Panc1 (cell line): ENCODE results near the gene ITGAV. TPM values are rescaled to one million over a fixed set of nuclear protein-coding genes. Genes with fewer than 3 reads are reported as not detected.

Source experiments
- ATAC-seq: fragments of 200-7000 bp; cut with Tn5 transposase; 2 replicates; pipeline ENCODE4 v1.9.1; 2020; ENCODE audit warnings: mild to moderate bottlenecking, moderate library complexity
- BruUV-seq: library from RNA; stranded (reverse); fragments of 400-500 nt; replicated peaks from 2 replicates; lab custom pipeline; 2021; lab: Mats Ljungman, UMichigan
- CTCF ChIA-PET: fragments of 300-600 bp; sonication (Branson Sonifier 250); formaldehyde crosslinking; loops from one replicate; lab custom pipeline; 2022; ENCODE audit warnings: antibody characterized with exemption; lab: Charles Lee
- POLR2A ChIA-PET: fragments of 300-600 bp; sonication (Branson Sonifier 250); formaldehyde crosslinking; loops from one replicate; lab custom pipeline; 2022; ENCODE audit warnings: antibody characterized with exemption; lab: Charles Lee
- DNase-seq: peaks from one replicate; pipeline ENCODE4 v3.0.0-alpha.2; 2010; ENCODE audit warnings: low read depth, low spot score
- H3K27ac ChIP-seq: 2 replicates; pipeline ENCODE4 v1.5.1; 2011; ENCODE audit warnings: mild to moderate bottlenecking, low read length, inconsistent platforms
- H3K27me3 ChIP-seq: fragments of 200-500 bp; sonication (Bioruptor generic); 2 replicates; pipeline ENCODE4 v1.6.0; 2014; ENCODE audit warnings: low read length, inconsistent platforms; ENCODE audit not compliant: control insufficient read depth, insufficient read depth
- H3K36me3 ChIP-seq: fragments of 200-500 bp; sonication (Bioruptor generic); 2 replicates; pipeline ENCODE4 v1.5.1; 2014; ENCODE audit warnings: inconsistent platforms, mild to moderate bottlenecking, low read length, moderate library complexity; ENCODE audit not compliant: control insufficient read depth, insufficient read depth
- H3K4me1 ChIP-seq: 2 replicates; pipeline ENCODE4 v1.5.1; 2011; ENCODE audit warnings: inconsistent platforms, mild to moderate bottlenecking, low read length, moderate library complexity; ENCODE audit not compliant: control insufficient read depth, insufficient read depth
- H3K4me3 ChIP-seq, 2 experiments: 2 replicates each; pipeline ENCODE4 v1.5.1; 2011 to 2012; ENCODE audit warnings: low read depth in 2 of 2, low read length in 2 of 2, mild to moderate bottlenecking in 2 of 2, inconsistent platforms in 1 of 2, moderate library complexity in 1 of 2
- H3K9me3 ChIP-seq: fragments of 200-500 bp; sonication (Bioruptor generic); 2 replicates; pipeline ENCODE4 v1.5.1; 2014; ENCODE audit warnings: low read depth, mild to moderate bottlenecking, inconsistent platforms, low read length, moderate library complexity; ENCODE audit not compliant: control insufficient read depth, insufficient read depth
- POLR2AphosphoS5 ChIP-seq: IDR thresholded peaks from 2 replicates; pipeline ENCODE4 v1.6.1; 2012; ENCODE audit warnings: mild to moderate bottlenecking, low read depth, low read length, moderate library complexity
- SIN3A ChIP-seq: IDR thresholded peaks from 2 replicates; pipeline ENCODE4 v1.6.1; 2012; ENCODE audit warnings: low read depth, mild to moderate bottlenecking, low read length, moderate library complexity, borderline replicate concordance; ENCODE audit not compliant: insufficient read depth
- TCF7L2 ChIP-seq: IDR thresholded peaks from 2 replicates; pipeline ENCODE4 v1.6.1; 2011; ENCODE audit warnings: mild to moderate bottlenecking, low read depth, low read length, inconsistent platforms
- in situ Hi-C: cut with HindIII; loops from 2 replicates; pipeline ENCODE4 v1.10.0; 2016; ENCODE audit warnings: low sequenced_read_pairs, low pct_unique_long_range_greater_than_20kb
- intact Hi-C: fragments of 100-400 bp; cut with micrococcal nuclease; formaldehyde crosslinking; loops from one replicate; pipeline ENCODE4 v1.10.0; 2022; ENCODE audit not compliant: unreplicated experiment
- total RNA-seq: library from RNA; stranded (reverse); gene quantifications from one replicate; pipeline ENCODE4 v1.2.1, GENCODE V29; 2021; ENCODE audit not compliant: unreplicated experiment
- TF ChIP-seq, protein P1 (sequence below), 2 experiments: IDR thresholded peaks; 2 replicates each; pipeline ENCODE4 v1.6.1; 2011 to 2012; ENCODE audit warnings: low read depth in 2 of 2, control low read depth in 1 of 2, low read length in 1 of 2, mild to moderate bottlenecking in 1 of 2, moderate library complexity in 1 of 2; ENCODE audit not compliant: insufficient read depth in 1 of 2
- TF ChIP-seq, protein P2 (sequence below): fragments of 450-650 bp; IDR thresholded peaks from 2 replicates; pipeline ENCODE4 v1.5.1; 2017; ENCODE audit warnings: mild to moderate bottlenecking

Gene ITGAV
- total RNA-seq, 1 experiment from 2014 or later, result 218 TPM

DNA sequence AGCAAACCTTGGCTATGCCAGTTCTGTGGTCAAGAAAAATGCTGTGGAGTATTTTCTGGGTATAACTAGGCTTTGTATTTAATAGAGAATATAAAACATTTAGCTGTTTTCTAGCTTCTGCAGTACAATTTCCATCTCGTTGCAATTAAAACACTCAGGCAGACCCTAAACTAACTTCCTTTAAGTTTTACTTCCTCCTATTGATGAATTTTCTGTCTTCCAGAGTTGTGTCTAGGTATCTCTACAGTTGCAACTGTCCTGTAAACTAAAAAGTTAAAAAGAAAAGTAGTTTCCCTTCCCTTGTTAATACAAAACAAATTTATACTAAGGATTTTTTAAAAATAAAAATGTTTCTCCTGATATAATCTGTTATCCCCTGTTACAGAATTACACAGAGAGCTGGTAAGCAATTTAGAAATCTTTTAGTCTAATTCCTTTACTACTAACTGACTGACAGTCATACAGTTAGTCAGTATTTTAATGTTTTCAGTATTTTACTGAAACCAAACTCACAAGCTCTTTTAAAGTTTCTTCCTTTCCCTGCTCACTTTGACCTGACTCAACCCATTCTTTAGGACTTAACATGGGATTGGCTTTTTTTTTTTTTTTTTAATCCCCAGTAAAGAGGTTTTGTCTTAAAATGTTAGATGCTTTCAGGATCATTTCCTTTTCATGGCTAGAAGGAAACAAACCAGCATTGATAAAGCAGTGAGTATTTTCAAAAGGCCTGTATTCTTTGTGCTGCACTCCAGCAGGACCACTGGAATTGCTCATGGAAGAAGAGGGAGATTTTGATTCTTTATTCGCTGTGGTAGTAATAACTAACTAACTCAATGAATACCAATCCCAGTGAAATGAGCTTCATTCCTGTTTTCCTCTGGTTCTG lies 22.9 kb downstream of the ITGAV start:
- DNase-seq, result no peak
- in situ Hi-C loops (no loop called here), intact Hi-C loops (no loop called here)
- Histone ChIP-seq H3K4me1 (no peaks in the 10 kb centered on the region; the same call in 1 of the 2 replicates), H3K4me3 (no peak overlapping the region), H3K27ac (no peak overlapping the region), H3K27me3 (no peaks in the 10 kb centered on the region), H3K9me3 (no peaks in the 10 kb centered on the region), H3K36me3 (peaks cover 10% of the 10 kb centered on the region)
- ChIA-PET POLR2A (no interaction called here), CTCF (no interaction called here)
- ATAC-seq, result no peak
- no peak for TF ChIP-seq SIN3A
- TF ChIP-seq, protein P1, sequence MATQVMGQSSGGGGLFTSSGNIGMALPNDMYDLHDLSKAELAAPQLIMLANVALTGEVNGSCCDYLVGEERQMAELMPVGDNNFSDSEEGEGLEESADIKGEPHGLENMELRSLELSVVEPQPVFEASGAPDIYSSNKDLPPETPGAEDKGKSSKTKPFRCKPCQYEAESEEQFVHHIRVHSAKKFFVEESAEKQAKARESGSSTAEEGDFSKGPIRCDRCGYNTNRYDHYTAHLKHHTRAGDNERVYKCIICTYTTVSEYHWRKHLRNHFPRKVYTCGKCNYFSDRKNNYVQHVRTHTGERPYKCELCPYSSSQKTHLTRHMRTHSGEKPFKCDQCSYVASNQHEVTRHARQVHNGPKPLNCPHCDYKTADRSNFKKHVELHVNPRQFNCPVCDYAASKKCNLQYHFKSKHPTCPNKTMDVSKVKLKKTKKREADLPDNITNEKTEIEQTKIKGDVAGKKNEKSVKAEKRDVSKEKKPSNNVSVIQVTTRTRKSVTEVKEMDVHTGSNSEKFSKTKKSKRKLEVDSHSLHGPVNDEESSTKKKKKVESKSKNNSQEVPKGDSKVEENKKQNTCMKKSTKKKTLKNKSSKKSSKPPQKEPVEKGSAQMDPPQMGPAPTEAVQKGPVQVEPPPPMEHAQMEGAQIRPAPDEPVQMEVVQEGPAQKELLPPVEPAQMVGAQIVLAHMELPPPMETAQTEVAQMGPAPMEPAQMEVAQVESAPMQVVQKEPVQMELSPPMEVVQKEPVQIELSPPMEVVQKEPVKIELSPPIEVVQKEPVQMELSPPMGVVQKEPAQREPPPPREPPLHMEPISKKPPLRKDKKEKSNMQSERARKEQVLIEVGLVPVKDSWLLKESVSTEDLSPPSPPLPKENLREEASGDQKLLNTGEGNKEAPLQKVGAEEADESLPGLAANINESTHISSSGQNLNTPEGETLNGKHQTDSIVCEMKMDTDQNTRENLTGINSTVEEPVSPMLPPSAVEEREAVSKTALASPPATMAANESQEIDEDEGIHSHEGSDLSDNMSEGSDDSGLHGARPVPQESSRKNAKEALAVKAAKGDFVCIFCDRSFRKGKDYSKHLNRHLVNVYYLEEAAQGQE (IDR thresholded peaks at IDR 0.05; ENCODE audit: insufficient read depth in 1 of 2, low read depth in 2 of 2, low read length in 1 of 2), result no peak
- TF ChIP-seq POLR2AphosphoS5, result no peak
- TF ChIP-seq, protein P2, sequence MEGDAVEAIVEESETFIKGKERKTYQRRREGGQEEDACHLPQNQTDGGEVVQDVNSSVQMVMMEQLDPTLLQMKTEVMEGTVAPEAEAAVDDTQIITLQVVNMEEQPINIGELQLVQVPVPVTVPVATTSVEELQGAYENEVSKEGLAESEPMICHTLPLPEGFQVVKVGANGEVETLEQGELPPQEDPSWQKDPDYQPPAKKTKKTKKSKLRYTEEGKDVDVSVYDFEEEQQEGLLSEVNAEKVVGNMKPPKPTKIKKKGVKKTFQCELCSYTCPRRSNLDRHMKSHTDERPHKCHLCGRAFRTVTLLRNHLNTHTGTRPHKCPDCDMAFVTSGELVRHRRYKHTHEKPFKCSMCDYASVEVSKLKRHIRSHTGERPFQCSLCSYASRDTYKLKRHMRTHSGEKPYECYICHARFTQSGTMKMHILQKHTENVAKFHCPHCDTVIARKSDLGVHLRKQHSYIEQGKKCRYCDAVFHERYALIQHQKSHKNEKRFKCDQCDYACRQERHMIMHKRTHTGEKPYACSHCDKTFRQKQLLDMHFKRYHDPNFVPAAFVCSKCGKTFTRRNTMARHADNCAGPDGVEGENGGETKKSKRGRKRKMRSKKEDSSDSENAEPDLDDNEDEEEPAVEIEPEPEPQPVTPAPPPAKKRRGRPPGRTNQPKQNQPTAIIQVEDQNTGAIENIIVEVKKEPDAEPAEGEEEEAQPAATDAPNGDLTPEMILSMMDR, result no peak
- no peak for TF ChIP-seq TCF7L2
- BruUV-seq, result TSS peak; percentile 13

GRCh38 chr2:186614373-186614772 lies 24.5 kb downstream of the ITGAV start:
- DNase-seq (no peak), ATAC-seq (no peak)
- no TSS peak for BruUV-seq
- H3K4me1 ChIP-seq, result no peaks in the 10 kb centered on the region
- intact Hi-C loops, result no loop called here
- ChIA-PET POLR2A (no interaction called here), CTCF (no interaction called here)
- no peak overlapping the region for H3K27ac ChIP-seq
- no peak overlapping the region for H3K4me3 ChIP-seq
- H3K27me3 ChIP-seq, result no peaks in the 10 kb centered on the region
- TF ChIP-seq POLR2AphosphoS5, result no peak
- TF ChIP-seq, protein P1 (IDR thresholded peaks at IDR 0.05; ENCODE audit: insufficient read depth in 1 of 2, low read depth in 2 of 2, low read length in 1 of 2), result no peak
- TF ChIP-seq, protein P2, result no peak
- TF ChIP-seq SIN3A, result no peak
- no peak for TF ChIP-seq TCF7L2
- peaks cover 10% of the 10 kb centered on the region for H3K36me3 ChIP-seq
- in situ Hi-C loops, result no loop called here
- no peaks in the 10 kb centered on the region for H3K9me3 ChIP-seq
